Kidney epithelial cell (primary cell): ENCODE results near the gene CHD9NB. TPM values are rescaled to one million over a fixed set of nuclear protein-coding genes. Genes with fewer than 3 reads are reported as not detected.
"Not testable (repeated sequence)": the region's sequence is repeated elsewhere in the genome, so short reads cannot be mapped to it uniquely, and the experiment has no call there.

ENCODE experiments used
- DNase-seq: peaks from one replicate; pipeline ENCODE4 v3.0.0-alpha.2; 2010; ENCODE audit warnings: low read depth
- H3K27me3 ChIP-seq: 2 replicates; pipeline ENCODE4 v1.6.0; 2011; ENCODE audit warnings: low read length; ENCODE audit not compliant: control insufficient read depth, insufficient read depth
- H3K36me3 ChIP-seq: 2 replicates; pipeline ENCODE4 v1.5.1; 2011; ENCODE audit warnings: low read length; ENCODE audit not compliant: control insufficient read depth, insufficient read depth
- H3K4me3 ChIP-seq: 2 replicates; pipeline ENCODE4 v1.5.1; 2011; ENCODE audit warnings: low read depth, mild to moderate bottlenecking, control low read depth, low read length
- total RNA-seq: library from RNA; depleted of rRNA; stranded (reverse); fragments of >200 nt; gene quantifications from 2 replicates; pipeline ENCODE4 v1.2.3, GENCODE V29; 2015
- TF ChIP-seq, protein P1 (sequence below): IDR thresholded peaks from 2 replicates; pipeline ENCODE4 v1.5.1; 2011; ENCODE audit warnings: mild to moderate bottlenecking, moderate library complexity, low read length, control low read depth, inconsistent platforms; ENCODE audit not compliant: insufficient read depth, poor library complexity, severe bottlenecking

CHD9NB gene
- total RNA-seq, 1 donor from 2014 or later: 1.0 TPM

DNA sequence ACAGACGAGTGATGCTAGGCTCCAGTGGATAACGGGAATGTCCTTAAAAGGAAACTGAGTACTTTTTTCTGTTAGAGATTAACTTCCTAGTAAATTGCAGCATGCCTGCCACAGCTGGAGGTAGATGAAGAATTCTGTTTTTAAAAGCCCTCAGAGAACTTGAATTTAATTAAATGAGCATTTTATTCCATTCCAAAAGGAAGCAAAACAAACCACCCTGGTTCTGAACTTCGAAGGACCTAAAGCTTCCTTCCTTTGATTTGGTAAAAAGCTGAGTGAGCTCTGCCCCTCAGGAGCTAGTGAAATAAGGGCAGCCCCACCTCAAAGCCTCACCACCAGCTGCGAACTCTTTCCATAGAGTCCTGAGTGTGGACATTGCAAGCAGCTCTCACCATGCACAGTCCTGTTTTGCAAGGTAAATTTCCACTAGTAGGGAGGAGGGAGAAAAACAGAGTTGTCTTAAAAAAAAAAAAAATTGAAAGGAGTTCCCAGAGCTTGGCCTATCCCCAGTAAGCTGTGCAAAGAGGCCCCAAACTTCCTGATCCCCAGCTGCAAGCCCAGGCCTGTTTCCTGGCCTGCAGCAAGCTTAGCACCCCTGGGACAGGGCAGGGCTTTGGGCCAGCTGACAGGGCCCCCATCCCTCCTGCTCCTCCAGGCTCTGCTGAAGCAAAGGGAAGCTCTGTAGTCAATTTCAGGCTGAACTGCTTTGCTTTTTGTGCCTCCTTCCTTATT lies 11.2 kb downstream of the CHD9NB start:
- Histone ChIP-seq H3K4me3 (no peak overlapping the region), H3K27me3 (peaks cover 2% of the 10 kb centered on the region), H3K36me3 (no peaks in the 10 kb centered on the region)
- TF ChIP-seq, protein P1, sequence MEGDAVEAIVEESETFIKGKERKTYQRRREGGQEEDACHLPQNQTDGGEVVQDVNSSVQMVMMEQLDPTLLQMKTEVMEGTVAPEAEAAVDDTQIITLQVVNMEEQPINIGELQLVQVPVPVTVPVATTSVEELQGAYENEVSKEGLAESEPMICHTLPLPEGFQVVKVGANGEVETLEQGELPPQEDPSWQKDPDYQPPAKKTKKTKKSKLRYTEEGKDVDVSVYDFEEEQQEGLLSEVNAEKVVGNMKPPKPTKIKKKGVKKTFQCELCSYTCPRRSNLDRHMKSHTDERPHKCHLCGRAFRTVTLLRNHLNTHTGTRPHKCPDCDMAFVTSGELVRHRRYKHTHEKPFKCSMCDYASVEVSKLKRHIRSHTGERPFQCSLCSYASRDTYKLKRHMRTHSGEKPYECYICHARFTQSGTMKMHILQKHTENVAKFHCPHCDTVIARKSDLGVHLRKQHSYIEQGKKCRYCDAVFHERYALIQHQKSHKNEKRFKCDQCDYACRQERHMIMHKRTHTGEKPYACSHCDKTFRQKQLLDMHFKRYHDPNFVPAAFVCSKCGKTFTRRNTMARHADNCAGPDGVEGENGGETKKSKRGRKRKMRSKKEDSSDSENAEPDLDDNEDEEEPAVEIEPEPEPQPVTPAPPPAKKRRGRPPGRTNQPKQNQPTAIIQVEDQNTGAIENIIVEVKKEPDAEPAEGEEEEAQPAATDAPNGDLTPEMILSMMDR: no peak
- no peak for DNase-seq

DNA sequence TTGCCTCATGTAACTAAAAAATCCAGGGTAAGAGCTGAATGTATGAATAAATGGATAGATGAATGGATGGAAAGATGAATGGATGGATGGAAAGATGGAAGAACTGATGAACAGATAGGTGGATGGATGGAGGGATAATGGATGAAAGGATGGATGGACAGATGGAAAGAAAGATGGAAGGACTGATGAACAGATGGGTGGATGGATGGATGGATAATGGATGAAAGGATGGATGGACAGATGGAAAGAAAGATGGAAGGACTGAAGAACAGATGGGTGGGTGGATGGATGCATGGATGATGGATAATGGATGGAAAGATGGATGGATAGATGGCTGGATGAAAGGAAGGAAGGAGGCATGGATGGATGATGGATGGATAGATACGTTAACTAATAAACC lies 11.9 kb downstream of the CHD9NB start:
- Histone ChIP-seq H3K4me3 (no peak overlapping the region), H3K36me3 (no peaks in the 10 kb centered on the region), H3K27me3 (peaks cover 2% of the 10 kb centered on the region)
- DNase-seq: no peak
- TF ChIP-seq, protein P1: no peak

- H3K4me3 ChIP-seq, H3K27me3 ChIP-seq, H3K36me3 ChIP-seq, DNase-seq: not testable (repeated sequence)
Measured at GRCh38 chr16:53036711-53037110, 16.0 kb downstream of the CHD9NB start.

- TF ChIP-seq, protein P1: no peak
- Histone ChIP-seq H3K27me3 (no peaks in the 10 kb centered on the region), H3K4me3 (no peak overlapping the region), H3K36me3 (no peaks in the 10 kb centered on the region)
- no peak for DNase-seq
Measured at GRCh38 chr16:53036066-53036465, 16.6 kb downstream of the CHD9NB start.

DNA sequence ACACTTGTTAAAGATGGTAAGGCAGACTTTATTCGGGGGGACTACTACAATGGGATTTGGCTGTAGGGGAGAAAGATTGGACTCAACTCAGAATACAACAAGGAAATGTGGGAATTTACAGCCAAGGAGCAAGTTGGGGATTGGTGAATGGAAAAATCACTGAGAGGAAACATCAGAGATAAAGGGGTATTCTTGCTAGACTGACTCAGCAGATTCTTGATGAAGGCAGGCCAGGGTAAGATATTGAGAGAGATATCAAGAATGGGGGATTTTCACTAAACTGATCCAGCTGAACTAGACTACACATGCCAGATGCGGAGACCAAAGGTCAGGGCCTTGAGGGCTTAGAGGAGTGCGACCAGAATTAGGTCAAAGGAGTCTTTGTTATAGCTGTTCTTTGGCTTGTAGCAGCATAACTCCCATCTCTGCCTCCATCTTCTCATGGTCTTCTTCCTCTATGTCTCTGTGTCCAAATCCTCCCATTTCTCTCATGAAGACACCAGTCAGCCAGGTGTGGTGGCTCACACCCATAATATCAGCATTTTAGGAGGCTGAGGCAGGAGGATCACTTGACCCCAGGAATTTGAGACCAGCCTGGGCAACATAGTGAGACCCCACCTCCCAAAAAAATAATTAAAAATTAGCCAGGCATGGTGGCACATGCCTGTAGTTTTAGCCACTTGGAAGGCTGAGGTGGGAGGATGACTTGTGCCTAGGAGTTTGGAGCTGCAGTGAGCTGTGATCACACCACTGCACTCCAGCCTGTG lies 17.3 kb downstream of the CHD9NB start:
- Histone ChIP-seq H3K36me3 (no peaks in the 10 kb centered on the region), H3K27me3 (no peaks in the 10 kb centered on the region), H3K4me3 (no peak overlapping the region)
- no peak for DNase-seq
- TF ChIP-seq, protein P1: no peak

- TF ChIP-seq, protein P1: no peak
- Histone ChIP-seq H3K36me3 (no peaks in the 10 kb centered on the region), H3K27me3 (no peaks in the 10 kb centered on the region), H3K4me3 (no peak overlapping the region)
- DNase-seq: no peak
Measured at GRCh38 chr16:53034306-53034705, 18.4 kb downstream of the CHD9NB start.
